Stimulated activated CD8-positive, alpha-beta memory T cell treated with anti-CD3 and anti-CD28 coated beads, Interleukin-4, amount 100 ng/mL, for 1 hour (primary cell): ENCODE measurements around the gene SPRED3.
A peak's percentile ranks its signal among the peaks of the same experiment; 100 is the strongest.
"Not testable (repeated sequence)": the region's sequence is repeated elsewhere in the genome, so short reads cannot be mapped to it uniquely, and the experiment has no call there.

Experiments
- DNase-seq, 2 donors: peaks; one replicate each; pipeline ENCODE4 v3.0.0-alpha.2; 2020; ENCODE audit warnings: low read depth in 2 of 2, low spot score in 1 of 2

Gene SPRED3

GRCh38 chr19:38389957-38390924 is 1.7 kb downstream of the SPRED3 start:
- no peak for DNase-seq

GRCh38 chr19:38391911-38392464 is 3.5 kb downstream of the SPRED3 start:
- DNase-seq: no peak

- DNase-seq: no peak
These were observed 4.3 kb downstream of the SPRED3 start for GRCh38 chr19:38392707-38393308.

GRCh38 chr19:38394488-38394887 is 6.0 kb downstream of the SPRED3 start:
- peak in 1 of 2 donors; percentile 28 for DNase-seq

GRCh38 chr19:38395381-38396114 is 7.1 kb downstream of the SPRED3 start:
- DNase-seq: no peak

- no peak for DNase-seq
These were observed 10.6 kb downstream of the SPRED3 start for GRCh38 chr19:38399081-38399480.

GRCh38 chr19:38399537-38399936 is 11.0 kb downstream of the SPRED3 start:
- no peak for DNase-seq

GRCh38 chr19:38400361-38400760 is 11.9 kb downstream of the SPRED3 start:
- DNase-seq: no peak

- no peak for DNase-seq
These were observed 12.7 kb downstream of the SPRED3 start for GRCh38 chr19:38401148-38401547.

GRCh38 chr19:38402623-38402966 is 14.1 kb downstream of the SPRED3 start:
- DNase-seq: no peak

- DNase-seq: peak; percentile 93 to 94
These were observed 14.6 kb downstream of the SPRED3 start, which contains the start of gene FAM98C for GRCh38 chr19:38402967-38403674. Gene FAM98C, plus strand, starts transcription at chr19:38403093. Its CDS starts 61 bp downstream, at chr19:38403154.

- no peak for DNase-seq
These were observed 16.4 kb downstream of the SPRED3 start for GRCh38 chr19:38404858-38405257.

GRCh38 chr19:38405276-38405675 is 16.8 kb downstream of the SPRED3 start:
- no peak for DNase-seq

GRCh38 chr19:38409631-38410133 is 21.2 kb downstream of the SPRED3 start:
- DNase-seq: no peak

GRCh38 chr19:38410407-38410806 is 21.9 kb downstream of the SPRED3 start:
- not testable (repeated sequence) for DNase-seq

- no peak for DNase-seq
These were observed 22.7 kb downstream of the SPRED3 start for GRCh38 chr19:38411041-38411712.

- DNase-seq: not testable (repeated sequence)
These were observed 23.4 kb downstream of the SPRED3 start for GRCh38 chr19:38411898-38412297.

GRCh38 chr19:38412491-38412890 is 24.0 kb downstream of the SPRED3 start:
- no peak for DNase-seq

- no peak for DNase-seq
These were observed 24.5 kb downstream of the SPRED3 start for GRCh38 chr19:38412961-38413360.

- no peak for DNase-seq
These were observed 24.9 kb downstream of the SPRED3 start for GRCh38 chr19:38413416-38413815.
